Liver (tissue), 9 donors: ENCODE data around the gene KAZN. TPM values are rescaled to one million over a fixed set of nuclear protein-coding genes. Genes with fewer than 3 reads are reported as not detected.

Experiments used
- DNase-seq: peaks from one replicate; pipeline ENCODE4 v3.0.0-alpha.2; 2017; ENCODE audit warnings: low spot score
- H3K27ac ChIP-seq, 2 donors: one replicate each; pipeline ENCODE4 v1.7.0; 2013; ENCODE audit warnings: inconsistent platforms in 2 of 2, low read length in 2 of 2, control low read depth in 1 of 2, low read depth in 1 of 2, mild to moderate bottlenecking in 1 of 2
- H3K27me3 ChIP-seq, 4 donors: one replicate each; pipeline versions ENCODE4 v1.6.1 to v1.7.0; 2013; ENCODE audit warnings: low read length in 3 of 4, inconsistent platforms in 1 of 4, mild to moderate bottlenecking in 1 of 4, moderate library complexity in 1 of 4; ENCODE audit not compliant: control insufficient read depth in 4 of 4, insufficient read depth in 4 of 4
- H3K36me3 ChIP-seq, 4 donors: one replicate each; pipeline versions ENCODE4 v1.6.1 to v1.7.0; 2013; ENCODE audit warnings: low read length in 3 of 4, mild to moderate bottlenecking in 3 of 4, low read depth in 1 of 4, moderate library complexity in 1 of 4; ENCODE audit not compliant: control insufficient read depth in 4 of 4, insufficient read depth in 3 of 4
- H3K4me1 ChIP-seq, 4 donors: one replicate each; pipeline versions ENCODE4 v1.6.1 to v1.7.0; 2013; ENCODE audit warnings: low read length in 3 of 4, mild to moderate bottlenecking in 3 of 4, moderate library complexity in 1 of 4; ENCODE audit not compliant: control insufficient read depth in 4 of 4, insufficient read depth in 4 of 4
- H3K4me3 ChIP-seq, 3 donors: one replicate each; pipeline versions ENCODE4 v1.6.1 to v1.7.0; 2013; ENCODE audit warnings: low read length in 3 of 3, control low read depth in 1 of 3, low read depth in 1 of 3, mild to moderate bottlenecking in 1 of 3
- H3K9ac ChIP-seq, 2 donors: one replicate each; pipeline ENCODE4 v1.7.0; 2013; ENCODE audit warnings: low read length in 2 of 2, mild to moderate bottlenecking in 2 of 2, moderate library complexity in 2 of 2, control low read depth in 1 of 2, low read depth in 1 of 2
- H3K9me3 ChIP-seq, 4 donors: one replicate each; pipeline versions ENCODE4 v1.6.1 to v1.7.0; 2013; ENCODE audit warnings: low read length in 3 of 4; ENCODE audit not compliant: control insufficient read depth in 4 of 4
- ATF3 ChIP-seq: IDR thresholded peaks from 2 replicates; pipeline ENCODE4 v1.6.1; 2016; ENCODE audit warnings: antibody characterized with exemption
- FOXA1 ChIP-seq: IDR thresholded peaks from 2 replicates; pipeline ENCODE4 v1.6.1; 2016; ENCODE audit warnings: antibody characterized with exemption
- GABPA ChIP-seq, 2 donors: IDR thresholded peaks in 1 of 2; conservative IDR thresholded peaks in 1 of 2; 2 replicates each; pipeline ENCODE4 v1.6.1; 2016; ENCODE audit warnings: antibody characterized with exemption in 2 of 2, mild to moderate bottlenecking in 1 of 2, moderate library complexity in 1 of 2
- HNF4A ChIP-seq, 2 donors: conservative IDR thresholded peaks; 2 replicates each; pipeline ENCODE4 v1.6.1; 2016; ENCODE audit warnings: antibody characterized with exemption in 2 of 2, mild to moderate bottlenecking in 2 of 2
- HNF4G ChIP-seq: IDR thresholded peaks from 2 replicates; pipeline ENCODE4 v1.6.1; 2016; ENCODE audit warnings: antibody characterized with exemption
- JUND ChIP-seq, 2 donors: IDR thresholded peaks; 2 replicates each; pipeline ENCODE4 v1.6.1; 2016; ENCODE audit warnings: antibody characterized with exemption in 2 of 2
- NR2F2 ChIP-seq: IDR thresholded peaks from 2 replicates; pipeline ENCODE4 v1.6.1; 2016; ENCODE audit warnings: antibody characterized with exemption
- RAD21 ChIP-seq, 2 donors: IDR thresholded peaks; 2 replicates each; pipeline ENCODE4 v1.6.1; 2016; ENCODE audit warnings: antibody characterized with exemption in 2 of 2, mild to moderate bottlenecking in 2 of 2
- REST ChIP-seq: IDR thresholded peaks from 2 replicates; pipeline ENCODE4 v1.6.1; 2016; ENCODE audit warnings: antibody characterized with exemption, mild to moderate bottlenecking
- RXRA ChIP-seq, 2 donors: IDR thresholded peaks; 2 replicates each; pipeline ENCODE4 v1.6.1; 2017 to 2018; ENCODE audit warnings: antibody characterized with exemption in 2 of 2, mild to moderate bottlenecking in 1 of 2
- SP1 ChIP-seq: IDR thresholded peaks from 2 replicates; pipeline ENCODE4 v1.6.1; 2018; ENCODE audit warnings: antibody characterized with exemption, mild to moderate bottlenecking
- TAF1 ChIP-seq: conservative IDR thresholded peaks from 2 replicates; pipeline ENCODE4 v1.6.1; 2016; ENCODE audit warnings: antibody characterized with exemption, mild to moderate bottlenecking
- YY1 ChIP-seq: IDR thresholded peaks from 2 replicates; pipeline ENCODE4 v1.6.1; 2016; ENCODE audit warnings: antibody characterized with exemption, mild to moderate bottlenecking
- ZBTB33 ChIP-seq: IDR thresholded peaks from 2 replicates; pipeline ENCODE4 v1.6.1; 2016; ENCODE audit warnings: antibody characterized with exemption
- WGBS: extraction: QIAGEN DNeasy Blood & Tissue Kit; methylation state at CpG from one replicate; pipeline ENCODE4 v1.1.7; 2013; 5-methylcytosine and 5-hydroxymethylcytosine counted together
- polyA plus RNA-seq, 2 donors: library from polyadenylated mRNA; stranded (reverse) in 1 of 2; unstranded in 1 of 2; fragments of 200-250 nt in 1 of 2; fragments of >200 nt in 1 of 2; fragmentation: Nextera tagmentation in 1 of 2; extraction: Ambion mirVana in 1 of 2; gene quantifications; one replicate each; pipeline versions ENCODE4 v1.2.1 to v1.2.3, GENCODE V29; 2013 to 2015
- total RNA-seq, 2 donors: library from RNA; depleted of rRNA; stranded (reverse); fragments of >200 nt; gene quantifications; one replicate each; pipeline ENCODE4 v1.2.3, GENCODE V29; 2014
- TF ChIP-seq, protein P1 (sequence below): fragments of 150-350 bp; IDR thresholded peaks from 2 replicates; pipeline ENCODE4 v1.5.1; 2017; ENCODE audit warnings: improper control_type of control experiment, low read depth, low read length; ENCODE audit not compliant: missing input control
- donor health status: healthy.
- donor health status: healthy.
- donor health status: healthy.
- donor health status: healthy.
- donor health status: healthy.

The KAZN gene
- total and polyA plus RNA-seq, 4 donors = 1.9 to 6.9 (median 2.4) TPM

DNA sequence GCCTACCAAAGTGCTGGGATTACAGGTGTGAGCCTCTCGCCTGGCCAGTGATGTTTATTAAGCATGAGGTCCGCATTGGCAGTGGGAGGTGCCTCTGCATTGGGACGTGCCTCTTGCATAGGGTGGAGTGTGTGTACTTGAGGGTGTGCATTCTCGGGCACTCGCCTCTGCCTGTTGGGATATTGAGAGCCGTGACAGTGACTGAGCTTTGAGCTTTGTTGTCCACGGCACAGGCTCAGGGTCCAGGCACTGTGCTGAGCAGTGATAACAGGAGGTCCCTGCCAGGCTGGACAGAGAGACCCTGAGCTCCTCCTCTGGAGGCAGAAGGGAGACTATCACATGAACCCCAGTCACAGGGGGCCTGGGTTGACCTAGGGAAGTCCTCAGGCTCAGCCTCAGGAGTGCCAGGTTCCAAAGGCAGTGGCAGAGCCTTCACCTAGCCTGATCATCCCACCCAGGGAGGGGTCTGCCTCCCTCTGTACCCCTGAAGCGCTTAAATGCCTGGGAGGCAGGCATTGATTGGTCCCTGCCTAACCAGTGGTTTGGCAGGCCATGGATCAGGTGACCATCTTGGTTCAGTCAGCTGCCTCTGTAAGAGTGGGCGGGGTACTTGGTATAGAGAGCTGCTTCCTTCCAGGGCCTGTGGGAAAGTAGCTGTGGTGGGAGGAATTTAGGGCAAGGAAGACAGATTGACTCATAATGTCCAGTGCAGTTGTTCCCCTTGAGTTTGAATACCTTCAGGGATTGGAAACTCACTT, 341.2 kb downstream of the KAZN start:
- Histone ChIP-seq H3K36me3 (no peaks in the 10 kb centered on the region), H3K9me3 (no peaks in the 10 kb centered on the region), H3K27ac (no peak overlapping the region), H3K4me1 (peaks cover 0 to 3% (median 1%) of the 10 kb centered on the region in 4 donors), H3K9ac (no peak overlapping the region), H3K4me3 (no peak overlapping the region), H3K27me3 (no peaks in the 10 kb centered on the region)
- no peak for TF ChIP-seq FOXA1
- no peak for TF ChIP-seq HNF4A (conservative IDR thresholded peaks at IDR 0.05)
- TF ChIP-seq ZBTB33 = no peak
- TF ChIP-seq JUND (IDR thresholded peaks at IDR 0.05) = no peak
- TF ChIP-seq REST = no peak
- no peak for TF ChIP-seq GABPA (IDR thresholded peaks at IDR 0.05 in 1 of 2, conservative IDR thresholded peaks at IDR 0.05 in 1 of 2)
- TF ChIP-seq RAD21 (IDR thresholded peaks at IDR 0.05) = no peak
- TF ChIP-seq, protein P1, sequence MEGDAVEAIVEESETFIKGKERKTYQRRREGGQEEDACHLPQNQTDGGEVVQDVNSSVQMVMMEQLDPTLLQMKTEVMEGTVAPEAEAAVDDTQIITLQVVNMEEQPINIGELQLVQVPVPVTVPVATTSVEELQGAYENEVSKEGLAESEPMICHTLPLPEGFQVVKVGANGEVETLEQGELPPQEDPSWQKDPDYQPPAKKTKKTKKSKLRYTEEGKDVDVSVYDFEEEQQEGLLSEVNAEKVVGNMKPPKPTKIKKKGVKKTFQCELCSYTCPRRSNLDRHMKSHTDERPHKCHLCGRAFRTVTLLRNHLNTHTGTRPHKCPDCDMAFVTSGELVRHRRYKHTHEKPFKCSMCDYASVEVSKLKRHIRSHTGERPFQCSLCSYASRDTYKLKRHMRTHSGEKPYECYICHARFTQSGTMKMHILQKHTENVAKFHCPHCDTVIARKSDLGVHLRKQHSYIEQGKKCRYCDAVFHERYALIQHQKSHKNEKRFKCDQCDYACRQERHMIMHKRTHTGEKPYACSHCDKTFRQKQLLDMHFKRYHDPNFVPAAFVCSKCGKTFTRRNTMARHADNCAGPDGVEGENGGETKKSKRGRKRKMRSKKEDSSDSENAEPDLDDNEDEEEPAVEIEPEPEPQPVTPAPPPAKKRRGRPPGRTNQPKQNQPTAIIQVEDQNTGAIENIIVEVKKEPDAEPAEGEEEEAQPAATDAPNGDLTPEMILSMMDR = no peak
- TF ChIP-seq SP1 = no peak
- TF ChIP-seq YY1 = no peak
- no peak for TF ChIP-seq RXRA (IDR thresholded peaks at IDR 0.05)
- no peak for TF ChIP-seq NR2F2
- TF ChIP-seq TAF1 = no peak
- no peak for TF ChIP-seq HNF4G
- no peak for TF ChIP-seq ATF3
- 69% methylated on average over 9 of the region's 9 CpGs for WGBS
- no peak for DNase-seq
